H9 (cell line): Measurements from ENCODE around the gene SP140. TPM values are rescaled to one million over a fixed set of nuclear protein-coding genes. Genes with fewer than 3 reads are reported as not detected.

Source experiments
- DNase-seq: peaks from one replicate; pipeline ENCODE4 v3.0.0-alpha.2; 2017
- H2AFZ ChIP-seq: one replicate; pipeline ENCODE4 v1.6.1; 2013; ENCODE audit warnings: mild to moderate bottlenecking, low read length, control low read depth, moderate library complexity
- H2AK5ac ChIP-seq: 2 replicates; pipeline ENCODE4 v1.6.1; 2013; ENCODE audit warnings: low read length, control low read depth, mixed read lengths; ENCODE audit not compliant: insufficient read length
- H2BK120ac ChIP-seq: one replicate; pipeline ENCODE4 v1.6.1; 2013; ENCODE audit warnings: low read depth, mild to moderate bottlenecking, low read length, control low read depth, inconsistent platforms; ENCODE audit not compliant: poor library complexity, severe bottlenecking
- H2BK12ac ChIP-seq: 2 replicates; pipeline ENCODE4 v1.6.1; 2013; ENCODE audit warnings: low read length, control low read depth, mixed read lengths, low read depth; ENCODE audit not compliant: insufficient read length
- H2BK15ac ChIP-seq: 2 replicates; pipeline ENCODE4 v1.6.1; 2013; ENCODE audit warnings: low read depth, low read length, control low read depth
- H2BK20ac ChIP-seq: one replicate; pipeline ENCODE4 v1.6.1; 2013; ENCODE audit warnings: low read depth, mild to moderate bottlenecking, low read length, control low read depth, inconsistent platforms; ENCODE audit not compliant: poor library complexity, severe bottlenecking
- H2BK5ac ChIP-seq: 2 replicates; pipeline ENCODE4 v1.6.1; 2013; ENCODE audit warnings: low read length, control low read depth, mixed read lengths; ENCODE audit not compliant: insufficient read length
- H3K14ac ChIP-seq: 2 replicates; pipeline ENCODE4 v1.6.1; 2013; ENCODE audit warnings: low read length, control low read depth; ENCODE audit not compliant: insufficient read depth
- H3K18ac ChIP-seq: 2 replicates; pipeline ENCODE4 v1.6.1; 2013; ENCODE audit warnings: low read depth, mild to moderate bottlenecking, mixed read lengths, low read length, control low read depth; ENCODE audit not compliant: insufficient read length
- H3K23ac ChIP-seq: 2 replicates; pipeline ENCODE4 v1.6.1; 2013; ENCODE audit warnings: low read length, control low read depth, mixed read lengths, low read depth; ENCODE audit not compliant: insufficient read length
- H3K23me2 ChIP-seq: 2 replicates; pipeline ENCODE4 v1.6.1; 2013; ENCODE audit warnings: low read depth, mild to moderate bottlenecking, mixed read lengths, low read length, control low read depth; ENCODE audit not compliant: insufficient read length, poor library complexity, severe bottlenecking
- H3K27ac ChIP-seq: 2 replicates; pipeline ENCODE4 v1.5.1; 2013; ENCODE audit warnings: low read length, control low read depth, mixed read lengths, low read depth; ENCODE audit not compliant: insufficient read length
- H3K27me3 ChIP-seq: 2 replicates; pipeline ENCODE4 v1.6.1; 2013; ENCODE audit warnings: low read length, control low read depth, inconsistent platforms; ENCODE audit not compliant: insufficient read depth
- H3K4ac ChIP-seq: 2 replicates; pipeline ENCODE4 v1.6.1; 2013; ENCODE audit warnings: low read depth, mild to moderate bottlenecking, control low read depth, inconsistent platforms, low read length, moderate library complexity
- H3K4me1 ChIP-seq: 2 replicates; pipeline ENCODE4 v1.6.1; 2013; ENCODE audit warnings: low read length, control low read depth, inconsistent platforms; ENCODE audit not compliant: insufficient read depth
- H3K4me2 ChIP-seq: 2 replicates; pipeline ENCODE4 v1.6.1; 2013; ENCODE audit warnings: low read length, control low read depth, mixed read lengths; ENCODE audit not compliant: insufficient read length, insufficient read depth
- H3K56ac ChIP-seq: 2 replicates; pipeline ENCODE4 v1.6.1; 2013; ENCODE audit warnings: low read depth, mild to moderate bottlenecking, mixed read lengths, low read length, control low read depth; ENCODE audit not compliant: insufficient read length
- H3K79me1 ChIP-seq: 2 replicates; pipeline ENCODE4 v1.6.1; 2013; ENCODE audit warnings: low read depth, mild to moderate bottlenecking, moderate library complexity, low read length, control low read depth, inconsistent platforms; ENCODE audit not compliant: insufficient read depth, poor library complexity, severe bottlenecking
- H3K79me2 ChIP-seq: 2 replicates; pipeline ENCODE4 v1.6.1; 2013; ENCODE audit warnings: low read length, control low read depth, inconsistent platforms; ENCODE audit not compliant: insufficient read depth
- H3K9ac ChIP-seq: 2 replicates; pipeline ENCODE4 v1.6.1; 2013; ENCODE audit warnings: low read length, control low read depth, mixed read lengths; ENCODE audit not compliant: insufficient read length; ENCODE audit errors: extremely low read depth
- H3K9me3 ChIP-seq: one replicate; pipeline ENCODE4 v1.6.1; 2013; ENCODE audit warnings: low read depth, low read length, inconsistent platforms; ENCODE audit not compliant: control insufficient read depth
- H3T11ph ChIP-seq: one replicate; pipeline ENCODE4 v1.6.1; 2013; ENCODE audit warnings: mild to moderate bottlenecking, low read length, control low read depth, inconsistent platforms
- H4K20me1 ChIP-seq: one replicate; pipeline ENCODE4 v1.6.1; 2013; ENCODE audit not compliant: control insufficient read depth, insufficient read length, insufficient read depth
- H4K5ac ChIP-seq: 2 replicates; pipeline ENCODE4 v1.6.1; 2013; ENCODE audit warnings: low read depth, mild to moderate bottlenecking, mixed read lengths, low read length, control low read depth; ENCODE audit not compliant: insufficient read length
- H4K8ac ChIP-seq: replicated peaks from 2 replicates; pipeline ENCODE4 v1.6.1; 2013; ENCODE audit warnings: low read length, control low read depth, mixed read lengths, low read depth; ENCODE audit not compliant: insufficient read length
- H4K91ac ChIP-seq: 2 replicates; pipeline ENCODE4 v1.6.1; 2013; ENCODE audit warnings: low read depth, mild to moderate bottlenecking, moderate library complexity, mixed read lengths, low read length, control low read depth; ENCODE audit not compliant: insufficient read length
- H3K27ac Mint-ChIP-seq, 3 experiments: 2 replicates in 2 of 3; 3 replicates in 1 of 3; pipeline ENCODE4 v1.8.0; 2020 to 2021; ENCODE audit warnings: mixed read lengths in 3 of 3, mild to moderate bottlenecking in 1 of 3, moderate library complexity in 1 of 3
- H3K27me3 Mint-ChIP-seq: 2 replicates; pipeline ENCODE4 v1.8.0; 2021; ENCODE audit warnings: low read depth, mild to moderate bottlenecking, moderate library complexity, mixed read lengths
- H3K36me3 Mint-ChIP-seq, 3 experiments: 2 replicates in 2 of 3; 3 replicates in 1 of 3; pipeline ENCODE4 v1.8.0; 2020 to 2021; ENCODE audit warnings: low read depth in 3 of 3, mixed read lengths in 3 of 3; ENCODE audit not compliant: insufficient read depth in 1 of 3
- H3K4me1 Mint-ChIP-seq, 2 experiments: 2 replicates each; pipeline ENCODE4 v1.8.0; 2020; ENCODE audit warnings: mixed read lengths in 2 of 2
- H3K4me3 Mint-ChIP-seq, 2 experiments: 2 replicates in 1 of 2; 3 replicates in 1 of 2; pipeline ENCODE4 v1.8.0; 2020 to 2021; ENCODE audit warnings: mild to moderate bottlenecking in 2 of 2, mixed read lengths in 2 of 2, moderate library complexity in 1 of 2
- H3K9me3 Mint-ChIP-seq, 2 experiments: 2 replicates in 1 of 2; 3 replicates in 1 of 2; pipeline ENCODE4 v1.8.0; 2020; ENCODE audit warnings: mild to moderate bottlenecking in 2 of 2, mixed read lengths in 2 of 2, moderate library complexity in 1 of 2
- CTCF ChIP-seq: fragments of 200-600 bp; sonication (generic); conservative IDR thresholded peaks from 3 replicates; pipeline ENCODE4 v1.8.0; 2021; ENCODE audit warnings: antibody characterized with exemption, mild to moderate bottlenecking
- WGBS: extraction: QIAGEN DNeasy Blood & Tissue Kit; methylation state at CpG from one replicate; pipeline ENCODE4 v1.1.7; 2013; ENCODE audit warnings: missing lambda C conversion rate, low lambda C conversion rate, mixed read lengths; ENCODE audit not compliant: insufficient read length; ENCODE audit errors: extremely low coverage; 5-methylcytosine and 5-hydroxymethylcytosine counted together
- total RNA-seq: library from RNA; stranded (reverse); gene quantifications from 2 replicates; pipeline ENCODE4 v1.2.1, GENCODE V29; 2021

Gene SP140
- total RNA-seq, 1 experiment from 2014 or later = 0.31 TPM

GRCh38 chr2:230346465-230346864 is 120.9 kb downstream of the SP140 start:
- Mint-ChIP-seq H3K27ac (no peak overlapping the region), H3K36me3 (peaks cover 3 to 17% (median 4%) of the 10 kb centered on the region in 3 experiments; a peak in 5 of 7 replicates), H3K4me1 (peaks cover 8 to 9% of the 10 kb centered on the region in 2 experiments), H3K9me3 (peaks cover 10 to 15% of the 10 kb centered on the region in 2 experiments), H3K27me3 (no peaks in the 10 kb centered on the region), H3K4me3 (no peak overlapping the region)
- no peaks in the 10 kb centered on the region for H3K79me2 ChIP-seq
- no peak overlapping the region for H3K14ac ChIP-seq
- H3K79me1 ChIP-seq = no peaks in the 10 kb centered on the region
- H4K20me1 ChIP-seq = no peaks in the 10 kb centered on the region
- WGBS = no CpG with 5 or more reads among the region's 1 CpG
- no peak overlapping the region for H3K18ac ChIP-seq
- H3K56ac ChIP-seq = no peak overlapping the region
- no peak overlapping the region for H2AFZ ChIP-seq
- H2BK20ac ChIP-seq = no peak overlapping the region
- no peaks in the 10 kb centered on the region for H3K4me1 ChIP-seq
- no peaks in the 10 kb centered on the region for H3K9me3 ChIP-seq
- no peaks in the 10 kb centered on the region for H3K23me2 ChIP-seq
- no peak overlapping the region for H3K4ac ChIP-seq
- no peak overlapping the region for H3K27ac ChIP-seq
- no peak overlapping the region for H4K5ac ChIP-seq
- H3K23ac ChIP-seq = no peak overlapping the region
- H2BK12ac ChIP-seq = no peak overlapping the region
- no peaks in the 10 kb centered on the region for H3K27me3 ChIP-seq
- H2BK120ac ChIP-seq = no peak overlapping the region
- H3T11ph ChIP-seq = no peak overlapping the region
- no peak overlapping the region for H4K91ac ChIP-seq
- no peak for DNase-seq
- no peak overlapping the region for H2BK15ac ChIP-seq
- no peak overlapping the region for H4K8ac ChIP-seq
- H2AK5ac ChIP-seq = no peak overlapping the region
- H3K4me2 ChIP-seq = no peak overlapping the region
- no peak overlapping the region for H2BK5ac ChIP-seq
- TF ChIP-seq CTCF = no peak
- no peak overlapping the region for H3K9ac ChIP-seq
